NOMO-1 treated with dmso at 0.1 percent for 144 hours (cell line): ENCODE measurements around the gene SULT1C3.

ENCODE experiments used
- DNase-seq: peaks from one replicate; lab custom pipeline; 2025; ENCODE audit not compliant: unreplicated experiment; lab: John Stamatoyannopoulos, UW

The SULT1C3 gene

DNA sequence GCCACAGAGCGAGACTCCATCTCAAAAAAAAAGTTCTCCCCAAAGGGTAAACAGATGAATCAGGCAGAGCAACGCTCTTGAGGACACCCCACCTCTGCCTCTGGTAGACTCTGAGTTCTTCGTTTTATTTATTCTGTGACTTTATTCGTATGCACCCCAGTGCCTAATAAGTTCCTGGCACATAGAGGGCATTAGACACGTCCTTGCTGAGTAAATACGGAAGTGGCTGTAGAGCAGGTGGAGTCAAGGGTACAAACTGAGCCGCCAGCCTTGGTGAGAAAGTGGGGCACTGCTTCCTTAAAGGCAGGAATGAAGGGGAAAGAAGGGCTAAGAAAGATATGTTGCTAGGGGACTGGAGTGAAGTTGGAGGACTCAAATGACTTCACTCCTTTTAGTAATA lies 61.8 kb downstream of the SULT1C3 start:
- no peak for DNase-seq

DNA sequence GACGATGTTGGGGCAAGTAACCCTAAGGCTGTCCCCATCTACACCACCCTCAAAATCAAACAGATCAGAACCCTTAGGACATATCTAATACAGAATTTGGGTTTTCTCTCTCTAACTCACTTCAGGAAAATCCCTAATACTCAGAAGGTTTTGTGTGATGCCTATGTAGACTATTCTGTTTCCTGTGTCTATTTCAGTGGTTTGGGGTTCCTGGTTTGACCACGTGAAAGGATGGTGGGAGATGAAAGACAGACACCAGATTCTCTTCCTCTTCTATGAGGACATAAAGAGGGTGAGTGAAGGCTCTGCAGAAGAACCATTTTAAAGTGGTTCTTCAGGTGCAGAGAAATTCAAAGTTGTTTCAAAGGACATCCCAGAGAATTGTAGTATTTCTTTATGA lies 65.2 kb downstream of the SULT1C3 start:
- DNase-seq = no peak

DNA sequence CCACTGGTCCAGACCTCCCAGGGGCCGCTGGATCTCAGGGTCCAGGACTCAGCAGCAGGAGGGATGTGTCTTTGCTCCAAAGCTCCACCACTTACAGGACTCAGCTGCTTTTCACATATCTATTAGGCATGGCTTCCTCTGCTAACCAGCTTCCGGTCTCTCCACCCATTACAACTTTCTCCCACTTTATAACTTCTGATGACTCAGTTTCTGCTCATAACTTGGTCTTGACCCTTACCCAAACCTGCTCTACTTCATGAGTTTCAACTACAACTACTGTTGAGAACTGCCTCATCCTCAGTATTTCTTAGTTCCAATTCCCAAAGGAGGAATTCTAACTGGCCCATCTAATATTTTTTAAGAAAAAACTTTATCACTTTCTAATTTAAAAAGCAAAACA lies 66.1 kb downstream of the SULT1C3 start:
- DNase-seq = no peak

DNA sequence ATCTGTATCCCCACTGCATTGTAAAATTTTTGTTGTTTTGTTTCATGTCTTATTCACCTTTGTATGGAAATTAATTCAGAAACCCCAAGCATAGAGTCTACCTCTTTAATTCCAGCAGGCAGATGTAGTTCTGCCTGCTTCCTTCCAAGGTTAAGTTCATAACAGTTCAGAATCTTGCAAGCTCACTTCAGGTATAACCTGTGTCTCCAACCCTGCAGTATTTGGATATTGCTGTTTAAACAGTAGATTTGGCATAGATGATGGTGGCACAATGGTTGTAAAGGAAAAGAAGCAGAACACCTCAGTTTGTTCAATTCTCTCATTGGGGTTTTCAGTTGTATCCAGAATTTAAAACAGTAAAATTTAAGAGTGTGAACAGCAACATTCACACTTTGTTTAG lies 70.1 kb downstream of the SULT1C3 start:
- DNase-seq = no peak
